ENCODE measurements around the gene MACROD2. TPM values are rescaled to one million over a fixed set of nuclear protein-coding genes. Genes with fewer than 3 reads are reported as not detected.

The MACROD2 gene
- total and polyA plus RNA-seq, 11 donors, result 0.54 to 5.4 (median 2.4) TPM

- Histone ChIP-seq H3K27ac (no peak overlapping the region), H3K9me3 (no peaks in the 10 kb centered on the region), H3K27me3 (no peaks in the 10 kb centered on the region), H3K4me3 (no peak overlapping the region), H3K4me1 (no peaks in the 10 kb centered on the region), H3K36me3 (no peaks in the 10 kb centered on the region)
- intact Hi-C loops (cut with DNase I), result loop anchor here in 2 of 10 donors (5.0 to 10.0 kb wide), 2 partner anchors 37 to 49 kb away; no protein-coding TSS in a partner anchor
- ATAC-seq (no peak), DNase-seq (no peak)
- no peak for TF ChIP-seq CTCF (IDR thresholded peaks at IDR 0.05)
- no peak for TF ChIP-seq POLR2A (IDR thresholded peaks at IDR 0.05)
These were observed 870.4 kb downstream of the MACROD2 start for GRCh38 chr20:14865731-14866130.

GRCh38 chr20:14866841-14867514 is 871.7 kb downstream of the MACROD2 start:
- no peaks in the 10 kb centered on the region for H3K27me3 ChIP-seq
- H3K9me3 ChIP-seq, result no peaks in the 10 kb centered on the region
- no peaks in the 10 kb centered on the region for H3K4me1 ChIP-seq
- no peak overlapping the region for H3K27ac ChIP-seq
- 61 to 67% (median 66%) methylated on average over 4 of the region's 4 CpGs for WGBS, 4 donors
- ATAC-seq (no peak), DNase-seq (no peak)
- no peak overlapping the region for H3K4me3 ChIP-seq
- H3K36me3 ChIP-seq, result no peaks in the 10 kb centered on the region
- intact Hi-C loops (cut with DNase I), result loop anchor here in 2 of 10 donors (5.0 to 10.0 kb wide), 2 partner anchors 35 to 48 kb away; no protein-coding TSS in a partner anchor
- TF ChIP-seq CTCF (IDR thresholded peaks at IDR 0.05), result no peak
- no peak for TF ChIP-seq POLR2A (IDR thresholded peaks at IDR 0.05)

- Histone ChIP-seq H3K27me3 (no peaks in the 10 kb centered on the region), H3K9me3 (peaks cover 0 to 3% (median 0%) of the 10 kb centered on the region in 12 donors), H3K27ac (no peak overlapping the region), H3K4me1 (no peaks in the 10 kb centered on the region), H3K4me3 (no peak overlapping the region), H3K36me3 (no peaks in the 10 kb centered on the region)
- ATAC-seq (no peak), DNase-seq (no peak)
- intact Hi-C loops (cut with DNase I), result no loop called here
- no peak for TF ChIP-seq POLR2A (IDR thresholded peaks at IDR 0.05)
- TF ChIP-seq CTCF (IDR thresholded peaks at IDR 0.05), result no peak
- WGBS, 4 donors, result 66 to 82% (median 78%) methylated on average over 3 of the region's 3 CpGs
These were observed 882.1 kb downstream of the MACROD2 start for GRCh38 chr20:14877301-14878028.

- no peak overlapping the region for H3K27ac ChIP-seq
- no peak for DNase-seq
- H3K36me3 ChIP-seq, result no peaks in the 10 kb centered on the region
- WGBS, 4 donors, result 72 to 88% (median 81%) methylated on average over 1 of the region's 1 CpG
- intact Hi-C loops (cut with DNase I), result no loop called here
- no peaks in the 10 kb centered on the region for H3K4me1 ChIP-seq
- peaks cover 0 to 3% (median 0%) of the 10 kb centered on the region in 12 donors for H3K9me3 ChIP-seq
- no peak overlapping the region for H3K4me3 ChIP-seq
- no peaks in the 10 kb centered on the region for H3K27me3 ChIP-seq
- ATAC-seq, result no peak
- TF ChIP-seq POLR2A (IDR thresholded peaks at IDR 0.05) (no peak), CTCF (IDR thresholded peaks at IDR 0.05) (no peak)
These were observed 883.3 kb downstream of the MACROD2 start for GRCh38 chr20:14878676-14879019.
